ENCODE measurements around the gene INSYN2A.

DNA sequence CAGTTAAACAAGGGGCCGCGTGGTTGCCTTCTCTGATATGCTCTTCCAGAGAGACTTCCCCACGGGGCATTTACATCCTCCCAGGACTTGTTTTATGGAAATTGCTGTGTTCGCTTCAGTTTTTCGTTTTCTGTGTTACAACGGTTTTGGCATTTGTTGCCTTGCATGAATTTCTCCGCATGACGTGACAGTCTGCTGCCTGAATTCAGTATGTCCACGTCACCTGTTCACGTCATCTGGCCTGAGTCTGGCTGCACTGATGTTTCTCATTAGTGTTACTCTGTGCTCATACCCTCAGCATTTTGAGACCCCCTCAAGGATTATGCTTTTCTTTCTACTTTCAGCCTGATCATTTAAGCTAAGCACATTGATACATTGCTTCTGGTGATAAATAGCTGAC lies 49.1 kb upstream of the INSYN2A start:
- TF ChIP-seq TAF1 (IDR thresholded peaks at IDR 0.05; ENCODE audit: low read depth) (no peak), SMC3 (conservative IDR thresholded peaks at IDR 0.05; ENCODE audit: poor library complexity) (no peak)
- TF ChIP-seq, protein P1, sequence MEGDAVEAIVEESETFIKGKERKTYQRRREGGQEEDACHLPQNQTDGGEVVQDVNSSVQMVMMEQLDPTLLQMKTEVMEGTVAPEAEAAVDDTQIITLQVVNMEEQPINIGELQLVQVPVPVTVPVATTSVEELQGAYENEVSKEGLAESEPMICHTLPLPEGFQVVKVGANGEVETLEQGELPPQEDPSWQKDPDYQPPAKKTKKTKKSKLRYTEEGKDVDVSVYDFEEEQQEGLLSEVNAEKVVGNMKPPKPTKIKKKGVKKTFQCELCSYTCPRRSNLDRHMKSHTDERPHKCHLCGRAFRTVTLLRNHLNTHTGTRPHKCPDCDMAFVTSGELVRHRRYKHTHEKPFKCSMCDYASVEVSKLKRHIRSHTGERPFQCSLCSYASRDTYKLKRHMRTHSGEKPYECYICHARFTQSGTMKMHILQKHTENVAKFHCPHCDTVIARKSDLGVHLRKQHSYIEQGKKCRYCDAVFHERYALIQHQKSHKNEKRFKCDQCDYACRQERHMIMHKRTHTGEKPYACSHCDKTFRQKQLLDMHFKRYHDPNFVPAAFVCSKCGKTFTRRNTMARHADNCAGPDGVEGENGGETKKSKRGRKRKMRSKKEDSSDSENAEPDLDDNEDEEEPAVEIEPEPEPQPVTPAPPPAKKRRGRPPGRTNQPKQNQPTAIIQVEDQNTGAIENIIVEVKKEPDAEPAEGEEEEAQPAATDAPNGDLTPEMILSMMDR (IDR thresholded peaks at IDR 0.05; ENCODE audit: poor library complexity, severe bottlenecking), result no peak

Data from neural cell (in vitro differentiated cells).